HT1080 (cell line): Measurements from ENCODE around the gene NCAPH2. TPM values are rescaled to one million over a fixed set of nuclear protein-coding genes. Genes with fewer than 3 reads are reported as not detected.
"Not testable (repeated sequence)": the region's sequence is repeated elsewhere in the genome, so short reads cannot be mapped to it uniquely, and the experiment has no call there.

Experiments
- DNase-seq: peaks from one replicate; pipeline ENCODE4 v3.0.0-alpha.2; 2015; ENCODE audit warnings: low read depth
- total RNA-seq: library from RNA; depleted of rRNA; stranded (reverse); fragments of >200 nt; shearing (Covaris generic); gene quantifications from 2 replicates; pipeline ENCODE4 v1.2.3, GENCODE V29; 2014

Gene NCAPH2
- total RNA-seq, 1 experiment from 2014 or later = 65.3 TPM

DNA sequence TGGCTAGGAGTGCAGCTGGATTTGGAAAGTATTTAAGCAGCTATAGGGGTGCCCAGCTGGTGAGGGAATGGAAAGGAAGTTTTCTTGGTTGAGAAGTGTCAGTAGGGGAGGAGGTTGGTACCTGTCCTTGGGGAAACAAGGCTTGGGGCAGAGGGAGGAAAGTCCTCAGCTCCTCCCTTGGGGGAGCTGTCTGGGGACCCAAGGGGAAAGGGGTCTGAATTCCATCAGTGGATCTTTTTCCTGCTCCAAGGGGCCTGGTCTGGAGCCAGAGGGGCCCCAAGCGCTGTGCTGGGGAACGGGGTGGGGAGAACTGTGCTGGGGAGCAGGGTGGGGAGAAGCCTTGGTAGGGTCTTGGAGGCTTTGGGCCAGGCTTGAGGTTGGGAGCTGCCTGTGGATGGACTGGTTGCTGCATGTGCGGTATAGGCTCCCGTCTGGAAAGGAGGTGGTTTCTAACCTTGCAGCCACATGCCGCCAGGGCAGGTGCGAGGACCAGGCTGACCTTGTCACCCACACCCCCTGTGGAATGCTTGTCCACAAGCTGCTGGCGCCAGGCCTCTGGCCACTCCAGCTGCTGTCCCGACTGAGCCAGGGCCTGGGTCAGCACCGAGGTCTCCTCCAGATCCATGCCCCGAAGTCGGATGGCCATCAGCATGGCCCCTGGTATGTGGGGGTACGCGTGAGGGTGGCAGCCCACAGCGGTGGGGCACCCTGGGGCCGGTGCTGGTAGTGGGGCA lies 20.8 kb downstream of the NCAPH2 start:
- DNase-seq = no peak

DNA sequence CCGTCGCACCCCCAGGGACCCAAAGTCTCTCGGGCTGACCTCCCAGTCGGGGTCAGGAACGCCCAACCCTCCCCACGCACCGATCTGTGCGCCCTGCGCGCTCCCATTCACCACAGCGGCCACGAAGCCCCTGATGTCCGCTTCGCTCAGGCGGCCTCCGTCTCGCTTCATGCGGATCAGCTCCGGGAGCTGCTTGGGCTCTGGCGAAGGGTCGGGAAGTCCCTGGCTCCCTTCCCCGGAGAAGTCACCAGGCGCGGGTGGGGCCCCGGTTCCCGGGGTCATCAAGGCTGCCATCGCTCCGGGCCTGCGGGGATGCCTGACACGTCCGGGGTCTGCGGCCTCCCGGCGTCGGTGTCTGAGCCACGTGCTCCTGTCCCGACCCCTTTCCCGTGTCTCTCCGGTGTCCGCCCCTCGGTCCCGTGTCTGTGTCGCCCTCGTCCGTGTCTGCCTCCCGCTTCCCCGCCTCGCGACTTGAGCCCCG lies 21.4 kb downstream of the NCAPH2 start:
- no peak for DNase-seq

DNA sequence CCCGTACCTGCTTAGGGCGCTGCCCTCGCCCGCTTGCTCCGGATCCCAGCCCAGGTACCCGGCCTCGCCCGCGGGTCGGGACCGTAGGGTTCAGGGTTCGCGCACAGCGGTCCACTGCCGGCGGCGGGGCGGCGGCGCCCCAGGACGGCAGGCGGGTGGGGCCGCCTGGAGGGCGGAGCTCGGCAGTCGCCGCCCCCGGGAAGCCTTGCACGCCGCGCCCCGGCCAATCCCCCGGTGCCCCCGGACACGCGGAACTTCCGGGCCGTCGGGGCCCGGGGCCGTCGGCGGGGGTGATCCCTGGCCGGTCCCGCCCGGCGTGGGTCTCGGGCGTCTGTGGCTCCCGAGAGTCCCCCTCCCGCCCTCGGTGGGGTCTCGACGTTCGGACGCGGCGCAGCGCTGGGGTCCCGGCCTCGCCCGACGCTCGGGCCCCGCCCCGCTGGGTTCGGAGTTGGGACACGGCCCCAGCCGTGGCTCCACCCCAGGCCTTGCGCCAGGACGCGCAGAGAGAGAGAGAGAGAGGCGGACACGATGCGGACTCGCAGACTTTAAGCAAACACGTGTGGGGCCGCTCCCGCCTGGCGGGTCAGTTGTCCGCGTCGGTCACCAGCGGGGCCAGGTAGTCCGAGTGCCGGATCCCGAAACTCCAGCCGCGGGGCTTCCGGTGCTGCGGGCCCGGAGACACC lies 22.0 kb downstream of the NCAPH2 start, which contains the start of gene TYMP:
TYMP (minus strand) TSS at position 116 of the 683 bp plus-strand sequence. CDS start 303 bp downstream, outside the sequence.
- DNase-seq = no peak

DNA sequence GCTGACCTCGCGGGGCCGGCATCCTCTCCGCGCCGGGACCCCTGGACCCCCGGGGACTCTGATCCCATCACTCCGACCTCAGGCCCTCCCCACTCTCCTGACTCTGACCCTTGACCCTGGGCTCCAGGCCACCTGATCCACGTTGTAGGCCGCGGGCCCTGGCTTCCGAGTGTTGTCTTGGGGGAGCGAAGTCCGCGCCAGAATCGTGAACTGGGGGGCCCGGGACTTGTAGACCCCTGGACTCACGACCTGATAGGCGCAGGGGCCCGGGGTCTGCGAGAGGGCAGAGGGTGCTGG lies 22.5 kb downstream of the NCAPH2 start:
- no peak for DNase-seq

DNA sequence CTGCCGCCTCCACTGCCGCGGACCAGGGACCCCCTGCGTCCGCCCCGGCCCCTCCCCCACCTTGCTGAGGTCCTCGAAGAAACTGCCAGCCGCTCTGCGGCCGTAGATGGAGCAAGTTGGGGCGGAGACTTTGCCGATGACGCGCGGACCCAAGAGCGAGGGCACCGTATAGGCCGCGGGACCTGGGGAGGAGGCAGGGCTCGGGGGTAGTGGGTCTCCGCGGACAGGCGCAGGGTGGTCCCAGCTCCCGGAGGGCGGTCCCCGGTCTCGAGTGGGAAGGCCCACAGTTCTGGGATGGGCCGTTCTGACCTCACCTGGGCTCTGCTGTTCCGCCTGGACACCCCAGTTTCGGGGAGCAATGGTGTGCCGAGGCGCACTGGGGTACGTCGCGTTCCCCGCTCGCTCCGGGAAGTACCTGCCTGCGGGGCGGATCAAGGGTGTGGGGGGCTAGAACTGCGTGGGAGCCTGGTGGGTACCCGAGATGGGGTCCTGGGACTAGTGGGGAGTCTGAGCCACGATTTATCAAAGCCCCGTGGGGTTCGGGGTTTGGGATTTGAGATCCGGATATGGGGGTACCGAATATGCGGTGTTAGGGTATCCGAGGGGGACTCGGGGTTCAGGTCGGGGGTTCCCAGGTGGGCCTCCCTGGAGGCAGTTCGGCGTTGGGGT lies 23.0 kb downstream of the NCAPH2 start:
- no peak for DNase-seq

DNA sequence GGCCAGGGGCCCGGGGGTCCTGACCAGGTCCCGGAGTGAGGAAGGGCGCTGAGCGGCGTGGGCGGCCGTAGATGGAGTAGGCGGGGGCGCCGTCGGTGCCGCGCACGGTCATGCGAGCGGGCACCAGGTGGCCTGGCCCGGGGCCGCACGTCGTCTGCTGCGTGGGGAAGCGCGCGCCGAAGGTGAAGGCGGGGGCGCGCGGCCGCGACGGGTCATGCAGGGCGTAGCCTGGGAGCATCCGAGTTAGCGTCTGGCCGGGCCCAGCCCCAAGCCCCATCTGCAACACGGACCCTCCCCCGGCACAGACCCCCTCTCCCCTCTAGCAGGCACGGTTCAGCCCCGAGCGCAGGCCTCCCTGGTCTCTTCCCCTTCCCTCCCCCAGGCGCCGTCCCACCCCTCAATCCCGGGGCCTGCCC lies 23.5 kb downstream of the NCAPH2 start:
- DNase-seq = no peak

DNA sequence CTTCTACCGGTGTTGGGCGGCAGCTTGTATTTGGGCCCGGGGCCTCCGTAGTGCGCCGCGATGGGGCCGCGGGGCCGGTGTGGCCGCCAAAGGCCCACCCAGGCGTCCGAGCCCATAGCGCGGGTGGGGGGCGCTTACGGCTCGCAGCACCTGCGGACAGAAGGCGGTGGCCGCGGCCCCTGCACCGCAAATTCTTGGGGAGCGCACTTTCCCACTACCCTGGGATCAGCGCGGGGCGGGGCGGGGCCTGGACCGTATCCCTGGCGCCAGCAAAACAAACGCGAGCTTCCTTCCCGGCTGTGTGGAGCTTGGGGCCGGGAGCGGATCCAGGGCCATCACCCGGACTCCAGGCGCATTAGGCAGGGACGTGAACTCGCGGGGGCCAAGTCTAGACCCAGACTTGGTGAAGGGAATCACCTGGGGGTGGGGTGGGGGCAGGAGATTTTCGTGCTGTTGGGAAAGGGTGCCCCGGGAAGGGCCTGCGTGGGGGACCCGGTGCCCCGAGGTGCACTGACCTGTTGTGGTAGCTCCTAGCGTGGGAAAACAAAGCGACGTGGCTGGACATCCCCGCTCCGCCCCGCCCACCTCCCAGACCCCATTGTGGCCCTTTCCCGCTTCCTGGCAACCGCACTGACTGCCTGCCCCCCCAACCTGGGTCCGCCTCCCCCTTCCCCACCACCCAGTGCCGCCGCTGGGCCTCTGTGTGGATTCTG lies 24.1 kb downstream of the NCAPH2 start:
- no peak for DNase-seq

DNA sequence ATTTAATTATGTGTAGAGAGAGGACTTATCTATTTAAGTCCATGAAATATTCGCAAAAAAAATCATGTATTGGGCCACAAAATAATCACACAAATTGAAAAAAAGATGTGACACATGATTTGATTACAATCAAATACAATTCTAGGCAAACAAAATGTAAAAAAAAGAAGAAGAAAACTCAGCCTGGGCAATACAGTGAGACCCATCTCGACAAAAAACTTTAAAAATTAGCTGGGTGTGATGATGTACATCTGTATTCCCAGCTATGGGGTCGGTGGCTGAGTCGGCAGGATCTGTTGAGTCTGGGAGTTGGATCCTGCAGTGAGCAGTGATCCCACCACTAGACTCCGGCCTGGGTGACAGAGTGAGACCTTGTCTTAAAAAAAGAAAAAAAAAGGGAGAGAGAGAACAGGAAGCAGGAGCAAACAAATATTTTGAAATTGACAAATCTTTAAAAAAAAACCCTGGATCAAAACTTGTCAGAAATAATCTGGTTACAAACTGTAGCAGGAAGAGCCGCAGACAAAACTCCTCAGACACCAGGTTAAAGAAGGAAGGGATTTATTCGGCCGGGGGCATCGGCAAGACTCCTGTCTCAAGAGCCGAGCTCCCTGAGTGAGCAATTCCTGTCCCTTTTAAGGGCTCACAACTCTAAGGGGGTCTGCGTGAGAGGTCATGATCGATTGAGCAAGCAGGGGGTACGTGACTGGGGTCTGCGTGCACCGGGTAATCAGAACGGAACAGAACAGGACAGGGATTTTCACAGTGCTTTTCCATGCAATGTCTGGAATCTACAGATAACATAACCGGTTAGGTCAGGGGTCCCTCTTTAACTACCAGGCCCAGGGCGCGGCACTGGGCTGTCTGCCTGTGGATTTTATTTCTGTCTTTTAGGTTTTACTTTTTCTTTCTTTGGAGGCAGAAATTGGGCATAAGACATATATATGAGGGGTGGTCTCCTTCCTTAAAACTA lies 25.1 kb downstream of the NCAPH2 start:
- no peak for DNase-seq

DNA sequence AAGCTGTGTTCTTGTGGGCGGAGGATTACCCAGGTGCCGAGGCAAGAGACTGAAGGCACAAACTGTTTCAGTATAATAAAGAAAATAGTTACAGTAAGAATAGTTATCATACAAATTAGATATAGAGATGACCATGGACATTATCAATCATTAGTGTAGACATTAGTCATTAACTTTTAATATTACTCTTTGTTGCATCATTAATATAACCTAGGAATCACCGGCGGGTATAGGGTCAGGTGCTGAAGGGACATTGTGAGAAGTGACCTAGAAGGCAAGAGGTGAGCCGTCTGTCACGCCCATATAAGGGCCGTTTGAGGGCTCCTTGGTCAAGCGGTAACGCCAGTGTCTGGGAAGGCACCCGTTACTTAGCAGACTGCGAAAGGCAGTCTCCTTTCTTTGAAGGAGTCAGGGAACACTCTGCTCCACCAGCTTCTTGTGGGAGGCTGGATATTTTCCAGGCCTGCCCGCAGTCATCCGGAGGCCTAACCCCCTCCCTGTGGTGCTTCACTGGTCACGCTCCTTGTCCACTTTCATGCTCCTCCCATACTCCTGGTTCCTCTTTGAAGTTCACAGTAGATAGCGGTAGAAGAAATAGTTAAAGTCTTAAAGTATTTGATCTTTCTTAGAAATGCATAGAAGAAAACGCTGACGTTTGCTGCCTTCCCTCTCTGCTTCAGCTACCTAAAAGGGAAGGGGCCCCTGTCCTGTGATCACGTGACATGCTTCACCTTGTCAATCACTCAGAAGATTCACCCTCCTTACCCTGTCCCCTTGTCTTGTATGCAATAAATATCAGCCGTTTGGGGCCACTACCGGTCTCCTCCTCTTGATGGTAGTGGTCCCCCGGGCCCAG lies 26.1 kb downstream of the NCAPH2 start:
- DNase-seq = not testable (repeated sequence)

DNA sequence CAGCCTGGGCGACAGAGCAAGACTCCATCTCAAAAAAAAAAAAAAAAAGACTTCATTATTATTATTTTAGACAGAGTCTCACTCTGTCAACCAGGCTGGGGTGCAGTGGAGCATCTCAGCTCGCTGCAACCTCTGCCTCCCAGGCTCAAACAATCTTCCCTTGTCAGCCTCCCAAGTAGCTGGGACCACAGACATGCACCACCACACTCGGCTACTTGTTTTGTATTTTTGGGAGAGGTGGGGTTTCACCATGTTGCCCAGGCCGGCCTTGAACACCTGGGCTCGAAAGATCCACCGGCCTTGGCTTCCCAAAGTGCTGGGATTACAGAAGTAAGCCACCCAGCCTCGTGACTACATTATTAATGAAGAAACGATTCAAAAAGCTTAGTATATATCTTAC lies 27.1 kb downstream of the NCAPH2 start:
- DNase-seq = no peak

DNA sequence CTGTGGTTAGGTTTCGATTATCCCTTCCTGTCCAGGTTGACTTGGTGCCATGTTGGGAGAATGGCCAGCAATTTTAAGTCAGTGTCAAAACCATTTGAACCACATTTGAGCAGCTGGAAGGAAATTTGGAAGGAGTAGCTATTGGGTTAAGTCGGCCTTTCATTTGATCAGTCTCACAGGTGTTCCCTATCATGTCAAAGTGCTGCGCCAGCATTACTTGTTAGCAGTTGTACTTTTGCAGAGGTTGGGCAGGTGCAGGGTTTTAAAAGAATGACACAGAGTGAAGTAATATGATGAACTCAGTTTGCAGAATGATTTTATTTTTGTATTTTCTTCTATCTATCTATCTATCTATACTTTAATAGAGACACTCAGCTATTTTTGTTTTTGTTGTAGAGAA lies 28.2 kb downstream of the NCAPH2 start:
- DNase-seq = no peak

DNA sequence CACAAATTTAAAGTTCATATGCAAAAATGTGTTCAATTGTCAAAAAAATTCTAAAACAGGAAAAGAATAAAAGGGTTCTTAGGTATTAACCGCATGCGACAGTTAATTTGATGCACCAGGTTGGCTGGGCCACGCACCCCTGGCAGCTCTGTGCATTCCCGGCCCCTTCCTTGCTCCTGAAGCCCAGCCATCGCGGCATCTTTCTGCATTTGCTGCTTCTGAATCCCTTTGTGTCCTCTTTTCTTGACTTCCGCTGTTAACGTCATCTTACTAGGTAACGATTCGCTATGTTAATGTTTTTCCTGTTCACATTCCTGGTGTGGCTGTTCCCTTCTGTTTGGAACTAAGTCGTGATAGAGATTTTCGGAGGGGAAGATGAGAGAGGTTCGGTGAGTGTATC lies 29.7 kb downstream of the NCAPH2 start:
- no peak for DNase-seq

DNA sequence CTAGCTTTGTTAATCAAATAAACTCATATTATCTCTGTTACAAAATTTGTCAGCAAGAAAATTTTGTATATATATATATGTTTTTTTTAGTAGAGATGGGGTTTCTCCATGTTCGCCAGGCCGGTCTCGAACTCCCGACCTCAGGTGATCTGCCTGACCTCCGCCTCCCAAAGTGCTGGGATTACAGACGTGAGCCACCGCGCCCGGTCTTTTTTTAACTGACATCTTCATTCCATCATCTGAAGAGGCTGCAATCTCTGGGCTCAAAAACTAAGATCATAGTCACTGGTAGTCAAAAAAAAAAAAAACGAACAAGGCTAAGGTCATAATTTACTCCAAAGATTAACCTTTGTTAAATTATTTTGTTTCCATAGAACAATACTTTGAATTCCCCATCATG lies 32.4 kb downstream of the NCAPH2 start:
- DNase-seq = no peak

DNA sequence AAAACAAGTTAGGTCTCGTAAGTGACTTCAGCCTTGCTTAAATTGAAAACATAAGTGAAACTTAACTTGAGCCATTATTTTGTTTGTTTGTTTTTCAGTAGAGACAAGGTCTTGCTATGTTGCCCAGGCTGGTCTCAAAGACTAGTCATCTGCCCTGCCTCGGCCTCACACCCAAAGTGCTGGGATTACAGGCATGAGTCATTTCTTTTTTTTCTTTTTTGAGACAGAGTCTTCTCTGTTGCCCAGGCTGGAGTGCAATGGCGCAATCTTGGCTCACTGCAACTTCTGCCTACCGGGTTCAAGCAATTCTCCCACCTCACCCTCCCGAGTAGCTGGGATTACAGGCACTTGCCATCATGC lies 33.6 kb downstream of the NCAPH2 start:
- DNase-seq = peak; percentile 87

DNA sequence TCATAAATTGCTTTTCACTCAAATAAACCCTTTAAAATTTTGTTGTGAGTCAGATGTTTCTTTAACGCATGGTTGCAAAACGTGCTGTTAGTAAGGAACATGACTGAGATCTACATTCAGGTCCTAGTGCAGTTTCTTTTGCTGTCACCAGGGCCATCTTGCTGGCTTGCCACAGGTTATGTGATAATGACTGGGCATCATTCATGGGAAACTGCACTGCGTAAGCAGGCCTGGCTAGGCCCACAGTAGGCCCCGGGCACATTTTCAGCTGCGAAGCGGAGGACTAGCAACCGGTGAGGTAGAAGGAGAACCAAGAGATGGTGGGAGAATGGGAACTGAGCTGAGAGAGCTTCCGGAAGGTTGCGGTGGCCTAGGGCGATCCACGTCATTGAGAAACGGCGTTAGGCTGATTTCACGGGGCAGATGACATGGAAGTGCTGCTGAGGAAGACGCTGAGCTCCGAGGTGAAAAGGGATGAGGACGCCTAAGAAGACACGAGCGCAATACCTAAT lies 34.4 kb downstream of the NCAPH2 start:
- DNase-seq = no peak

DNA sequence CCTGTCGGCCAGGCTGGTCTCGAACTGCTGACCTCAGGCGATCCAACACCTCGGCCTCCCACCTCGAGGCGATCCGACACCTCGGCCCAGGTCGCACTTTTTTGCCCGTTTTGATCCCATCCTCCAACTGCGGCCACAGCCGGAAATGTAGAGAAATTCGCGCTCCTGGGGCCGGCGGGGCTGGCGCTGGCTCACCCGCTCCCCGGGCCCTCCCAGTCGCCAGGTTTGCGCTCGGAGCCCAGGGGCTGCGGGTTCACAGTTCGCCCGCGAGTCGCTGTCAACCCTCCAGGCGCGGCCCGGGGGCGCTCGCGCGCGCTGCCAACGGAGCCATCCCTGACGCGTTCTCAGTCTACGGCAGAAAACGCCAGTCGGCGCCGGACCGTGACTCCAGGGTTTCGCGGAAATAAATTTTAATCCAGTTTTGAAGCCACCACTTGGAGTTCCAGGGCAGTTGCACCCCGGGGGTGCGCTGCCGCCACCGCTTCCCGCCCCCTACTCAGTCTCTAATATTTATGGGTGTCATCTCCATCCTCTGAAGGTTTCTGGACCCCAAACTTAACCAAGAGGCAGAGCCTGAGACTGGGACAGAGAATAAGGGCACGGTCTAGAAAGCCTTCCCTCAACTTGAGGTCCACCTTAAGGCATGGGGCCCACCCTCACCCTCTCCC lies 36.2 kb downstream of the NCAPH2 start:
- no peak for DNase-seq

DNA sequence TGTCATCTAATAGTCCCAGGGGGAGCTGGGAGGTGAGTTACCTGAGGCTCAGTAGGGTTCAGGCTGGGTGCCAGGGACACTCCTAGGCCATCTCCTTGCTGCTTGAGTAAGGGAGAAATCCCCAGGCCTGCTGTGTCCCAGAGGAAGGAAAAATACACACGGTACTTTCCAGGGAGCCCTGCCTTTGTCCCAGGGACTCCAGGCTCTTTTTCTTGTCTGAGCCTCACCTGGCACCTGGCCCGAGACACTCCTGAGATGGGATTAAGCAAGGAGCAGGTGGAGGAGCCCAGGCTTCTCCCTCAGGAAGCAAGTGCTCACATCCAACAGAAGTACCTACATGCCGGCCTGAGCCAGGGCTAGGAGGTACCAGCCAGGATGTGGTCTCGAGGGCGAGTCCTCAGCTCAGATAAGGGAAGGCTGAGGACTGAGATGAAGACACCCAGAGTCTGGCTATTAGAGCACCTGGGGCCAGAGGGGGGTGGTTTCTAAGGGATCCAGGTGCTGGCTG lies 36.8 kb downstream of the NCAPH2 start:
- DNase-seq = no peak

DNA sequence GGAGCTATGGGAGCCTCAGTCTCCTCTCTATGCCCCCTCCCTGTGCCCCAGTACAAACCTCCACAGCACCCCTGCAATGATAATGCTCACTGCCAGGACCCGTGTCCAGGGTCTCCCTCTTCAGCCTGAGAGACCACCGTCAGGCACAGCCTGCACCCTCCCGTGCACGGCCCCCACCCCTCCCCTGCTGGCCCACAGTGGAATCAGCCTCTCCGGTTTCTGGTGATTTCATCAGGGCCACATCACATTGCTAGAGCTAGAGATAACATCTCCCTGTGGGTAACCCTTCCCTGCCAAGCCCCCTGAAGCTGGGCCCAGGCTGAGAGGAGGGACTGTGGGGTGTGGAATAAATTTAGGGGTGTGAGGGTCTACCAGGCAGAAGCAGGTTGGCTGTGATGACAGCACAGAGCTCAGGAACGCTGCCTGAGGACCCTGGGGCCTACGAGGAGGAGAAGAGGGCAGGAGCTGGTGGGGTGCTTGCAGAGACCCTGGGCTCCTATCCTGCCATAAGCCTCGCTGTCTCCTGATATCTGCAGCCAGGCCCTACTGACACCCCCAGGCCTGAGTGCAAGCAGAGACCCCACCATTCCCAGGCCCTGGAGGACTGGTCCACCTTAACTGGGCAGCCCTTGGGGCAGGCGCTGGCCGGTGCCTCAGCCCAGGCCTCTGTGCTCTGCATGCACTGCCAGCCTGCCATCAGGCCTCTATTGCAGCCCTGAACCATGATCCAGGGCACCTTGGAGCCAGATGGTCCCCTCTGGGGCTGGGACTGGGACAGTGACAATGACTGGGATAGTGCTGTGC lies 37.7 kb downstream of the NCAPH2 start, which contains the start of gene KLHDC7B:
KLHDC7B (plus strand) TSS at position 378 of the 804 bp plus-strand sequence; CDS start at position 723, 345 bp downstream.
- DNase-seq = no peak
